Left lung (tissue), 10 donors: ENCODE results near the gene LMBR1. TPM values are rescaled to one million over a fixed set of nuclear protein-coding genes. Genes with fewer than 3 reads are reported as not detected.
A peak's percentile ranks its signal among the peaks of the same experiment; 100 is the strongest.

ENCODE experiments used
- ATAC-seq: fragments of 200-7000 bp; cut with Tn5 transposase; one replicate; pipeline ENCODE4 v1.9.1; 2020; ENCODE audit warnings: moderate library complexity
- DNase-seq, 4 donors: peaks; one replicate each; pipeline ENCODE4 v3.0.0-alpha.2; 2013 to 2020
- H3K27ac ChIP-seq, 2 donors: fragments of 200-600 bp; sonication (generic) in 1 of 2; one replicate each; pipeline versions ENCODE4 v1.5.0 to v1.8.0; 2020 to 2021
- H3K27me3 ChIP-seq, 2 donors: fragments of 200-600 bp; sonication (generic) in 1 of 2; one replicate each; pipeline versions ENCODE4 v1.5.0 to v1.8.0; 2020 to 2021
- H3K36me3 ChIP-seq, 2 donors: fragments of 200-600 bp; sonication (generic) in 1 of 2; one replicate each; pipeline versions ENCODE4 v1.5.0 to v1.8.0; 2020 to 2021
- H3K4me1 ChIP-seq, 2 donors: fragments of 200-600 bp; one replicate each; pipeline ENCODE4 v1.8.0; 2021
- H3K4me3 ChIP-seq, 2 donors: fragments of 200-600 bp; sonication (generic) in 1 of 2; one replicate each; pipeline versions ENCODE4 v1.5.0 to v1.8.0; 2020 to 2021; ENCODE audit warnings: mild to moderate bottlenecking in 1 of 2
- H3K9me3 ChIP-seq, 2 donors: fragments of 200-600 bp; sonication (generic) in 1 of 2; one replicate each; pipeline versions ENCODE4 v1.5.0 to v1.8.0; 2020 to 2021
- intact Hi-C, 2 donors: fragments of 100-400 bp; cut with DNase I; formaldehyde crosslinking; loops; one replicate each; pipeline versions ENCODE4 v1.11.2 to v1.14.2; 2022
- polyA plus RNA-seq, 6 donors: library from polyadenylated mRNA; unstranded; fragments of 120-200 nt; gene quantifications; one replicate each; pipeline ENCODE4 v1.2.1, GENCODE V29; 2013; ENCODE audit not compliant: insufficient read length in 6 of 6
- total RNA-seq, 2 donors: library from RNA; stranded (reverse); fragmentation: NEBNext Ultra II Directional; extraction: Animal tissue kit (Norgen Biotek cat#: 25700); gene quantifications; one replicate each; pipeline ENCODE4 v1.2.1, GENCODE V29; 2021
- TF ChIP-seq, protein P1 (sequence below), 2 donors: fragments of 200-600 bp; sonication (generic) in 1 of 2; IDR thresholded peaks; one replicate each; pipeline versions ENCODE4 v1.5.0 to v1.8.0; 2021; ENCODE audit warnings: antibody characterized with exemption in 2 of 2
- donor health status: DM: no; HTN: yes; CAD: no.
- donor health status: DM: no; HTN: no; CAD: no.

LMBR1 gene
- total and polyA plus RNA-seq, 8 donors, result 54.7 to 71.1 (median 63.9) TPM

GRCh38 chr7:156753229-156753560, 139.8 kb downstream of the LMBR1 start:
- Histone ChIP-seq H3K27ac (no peak overlapping the region), H3K27me3 (no peaks in the 10 kb centered on the region), H3K9me3 (no peaks in the 10 kb centered on the region), H3K4me1 (no peaks in the 10 kb centered on the region), H3K4me3 (no peak overlapping the region), H3K36me3 (no peaks in the 10 kb centered on the region)
- no peak for ATAC-seq
- DNase-seq, result no peak
- TF ChIP-seq, protein P1, sequence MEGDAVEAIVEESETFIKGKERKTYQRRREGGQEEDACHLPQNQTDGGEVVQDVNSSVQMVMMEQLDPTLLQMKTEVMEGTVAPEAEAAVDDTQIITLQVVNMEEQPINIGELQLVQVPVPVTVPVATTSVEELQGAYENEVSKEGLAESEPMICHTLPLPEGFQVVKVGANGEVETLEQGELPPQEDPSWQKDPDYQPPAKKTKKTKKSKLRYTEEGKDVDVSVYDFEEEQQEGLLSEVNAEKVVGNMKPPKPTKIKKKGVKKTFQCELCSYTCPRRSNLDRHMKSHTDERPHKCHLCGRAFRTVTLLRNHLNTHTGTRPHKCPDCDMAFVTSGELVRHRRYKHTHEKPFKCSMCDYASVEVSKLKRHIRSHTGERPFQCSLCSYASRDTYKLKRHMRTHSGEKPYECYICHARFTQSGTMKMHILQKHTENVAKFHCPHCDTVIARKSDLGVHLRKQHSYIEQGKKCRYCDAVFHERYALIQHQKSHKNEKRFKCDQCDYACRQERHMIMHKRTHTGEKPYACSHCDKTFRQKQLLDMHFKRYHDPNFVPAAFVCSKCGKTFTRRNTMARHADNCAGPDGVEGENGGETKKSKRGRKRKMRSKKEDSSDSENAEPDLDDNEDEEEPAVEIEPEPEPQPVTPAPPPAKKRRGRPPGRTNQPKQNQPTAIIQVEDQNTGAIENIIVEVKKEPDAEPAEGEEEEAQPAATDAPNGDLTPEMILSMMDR (IDR thresholded peaks at IDR 0.05), result no peak
- intact Hi-C loops, result no loop called here

GRCh38 chr7:156752367-156753228, 140.4 kb downstream of the LMBR1 start:
- Histone ChIP-seq H3K4me3 (no peak overlapping the region), H3K4me1 (no peaks in the 10 kb centered on the region), H3K27me3 (no peaks in the 10 kb centered on the region), H3K27ac (no peak overlapping the region), H3K36me3 (no peaks in the 10 kb centered on the region), H3K9me3 (no peaks in the 10 kb centered on the region)
- TF ChIP-seq, protein P1 (IDR thresholded peaks at IDR 0.05), result no peak
- ATAC-seq (no peak), DNase-seq (peak in 1 of 4 donors; percentile 21)
- intact Hi-C loops, result no loop called here

DNA sequence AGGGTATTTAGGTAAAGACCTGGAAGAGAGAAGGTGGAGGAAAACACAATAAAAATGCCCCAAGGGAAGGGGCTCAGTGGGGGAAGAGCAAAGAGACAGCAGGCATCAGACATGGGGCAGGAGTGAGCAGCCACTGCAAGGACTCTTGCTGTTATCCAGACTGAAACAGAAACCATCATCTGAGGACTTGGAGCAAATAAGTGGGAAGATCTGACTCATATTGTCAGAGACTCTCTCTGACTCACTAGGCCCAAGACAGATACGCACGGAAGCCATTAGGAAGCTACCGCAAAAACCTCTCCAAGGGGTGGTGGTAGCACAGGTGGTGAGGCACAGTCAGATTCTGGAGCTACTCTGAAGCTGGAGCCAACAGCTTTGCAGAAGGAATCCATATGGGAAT, 141.7 kb downstream of the LMBR1 start:
- H3K4me1 ChIP-seq, result no peaks in the 10 kb centered on the region
- no peak overlapping the region for H3K27ac ChIP-seq
- H3K4me3 ChIP-seq, result no peak overlapping the region
- DNase-seq, result no peak
- intact Hi-C loops, result no loop called here
- no peaks in the 10 kb centered on the region for H3K27me3 ChIP-seq
- no peaks in the 10 kb centered on the region for H3K9me3 ChIP-seq
- no peaks in the 10 kb centered on the region for H3K36me3 ChIP-seq
- TF ChIP-seq, protein P1 (IDR thresholded peaks at IDR 0.05), result no peak
- ATAC-seq, result peak; percentile 71

DNA sequence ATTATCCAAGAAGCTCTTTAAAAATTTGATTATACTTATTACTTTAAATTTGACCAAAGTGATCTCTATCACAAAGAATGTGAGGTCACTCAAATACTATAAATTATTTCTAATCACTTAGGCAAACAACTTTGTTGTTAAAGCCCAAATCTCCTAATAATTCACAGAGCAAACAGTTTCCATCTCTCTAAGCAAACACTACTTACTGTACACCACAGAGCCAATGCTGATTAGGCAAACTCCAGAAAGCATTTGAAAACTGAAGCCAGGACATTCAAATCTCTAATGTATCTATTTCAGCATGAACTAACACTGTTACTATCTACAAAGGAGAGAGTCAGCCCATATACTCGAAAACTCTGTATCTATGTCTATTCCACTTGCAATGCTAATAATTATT, 145.3 kb downstream of the LMBR1 start:
- intact Hi-C loops, result no loop called here

DNA sequence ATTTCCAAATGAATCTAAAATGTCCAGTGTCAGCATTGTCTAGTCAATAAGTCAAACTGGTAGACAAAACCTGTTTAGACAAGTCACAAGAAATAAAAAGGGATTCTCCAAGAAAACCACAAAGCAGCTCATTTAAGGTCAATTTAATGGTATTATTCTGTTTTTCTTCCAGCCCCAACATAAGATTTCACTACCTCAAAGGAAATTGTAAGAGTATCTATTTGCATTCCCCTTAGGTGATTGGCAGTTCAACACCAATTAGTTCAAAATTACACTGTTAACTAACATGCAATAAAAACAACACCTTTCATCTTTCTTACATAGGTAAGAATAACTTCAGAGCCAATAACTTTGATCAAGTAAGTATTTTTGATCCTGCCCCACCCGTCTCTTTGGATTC, 146.1 kb downstream of the LMBR1 start:
- DNase-seq (no peak), ATAC-seq (no peak)
- H3K9me3 ChIP-seq, result no peaks in the 10 kb centered on the region
- intact Hi-C loops, result no loop called here
- H3K27ac ChIP-seq, result no peak overlapping the region
- TF ChIP-seq, protein P1 (IDR thresholded peaks at IDR 0.05), result no peak
- no peak overlapping the region for H3K4me3 ChIP-seq
- H3K27me3 ChIP-seq, result no peaks in the 10 kb centered on the region
- no peaks in the 10 kb centered on the region for H3K4me1 ChIP-seq
- H3K36me3 ChIP-seq, result no peaks in the 10 kb centered on the region

More for the DNA sequence above, 145.3 kb downstream of the LMBR1 start:
- no peak overlapping the region for H3K27ac ChIP-seq
- no peaks in the 10 kb centered on the region for H3K9me3 ChIP-seq
- ATAC-seq (no peak), DNase-seq (peak in 1 of 4 donors; percentile 23)
- no peaks in the 10 kb centered on the region for H3K4me1 ChIP-seq
- H3K36me3 ChIP-seq, result no peaks in the 10 kb centered on the region
- no peak overlapping the region for H3K4me3 ChIP-seq
- TF ChIP-seq, protein P1 (IDR thresholded peaks at IDR 0.05), result no peak
- H3K27me3 ChIP-seq, result no peaks in the 10 kb centered on the region
